OCI-LY3 (cell line): ENCODE measurements around the gene SCGB1C2.
"Not testable (repeated sequence)": the region's sequence is repeated elsewhere in the genome, so short reads cannot be mapped to it uniquely, and the experiment has no call there.

Experiments
- H2AFZ ChIP-seq: fragments of 200-600, 300-600 bp; shearing (Covaris generic); 2 replicates; pipeline ENCODE4 v1.6.0; 2014; ENCODE audit warnings: antibody characterized with exemption, low read depth, low read length
- H3K27ac ChIP-seq: fragments of 200-600, 300-600 bp; sonication (generic); 2 replicates; pipeline ENCODE4 v1.5.1; 2014; ENCODE audit warnings: mild to moderate bottlenecking, low read length, moderate library complexity, mixed read lengths
- H3K27me3 ChIP-seq: fragments of 200-600, 300-600 bp; sonication (generic); 2 replicates; pipeline ENCODE4 v1.6.1; 2014; ENCODE audit warnings: low read depth, low read length, mixed read lengths
- H3K36me3 ChIP-seq: fragments of 200-600, 300-600 bp; sonication (generic); replicated peaks from 2 replicates; pipeline ENCODE3; 2014; ENCODE audit warnings: low read depth, low read length, mixed read lengths
- H3K4me1 ChIP-seq: fragments of 300-600, 200-600 bp; sonication (generic); 2 replicates; pipeline ENCODE4 v1.6.1; 2014; ENCODE audit warnings: low read length, mixed read lengths
- H3K4me2 ChIP-seq: fragments of 200-600, 300-600 bp; sonication (generic); 2 replicates; pipeline ENCODE4 v1.6.1; 2014; ENCODE audit warnings: low read length, mixed read lengths
- H3K4me3 ChIP-seq: fragments of 300-600, 200-600 bp; sonication (generic); 2 replicates; pipeline ENCODE4 v1.5.1; 2014; ENCODE audit warnings: antibody characterized with exemption, mild to moderate bottlenecking, low read length, moderate library complexity
- H3K79me2 ChIP-seq: fragments of 300-600, 200-600 bp; shearing (Covaris generic); 2 replicates; pipeline ENCODE4 v1.6.1; 2014; ENCODE audit warnings: mild to moderate bottlenecking, low read length, mixed read lengths
- H3K9ac ChIP-seq: fragments of 300-600, 200-600 bp; shearing (Covaris generic); 2 replicates; pipeline ENCODE4 v1.6.0; 2014; ENCODE audit warnings: mild to moderate bottlenecking, low read length, moderate library complexity
- H3K9me3 ChIP-seq: fragments of 200-600, 300-600 bp; shearing (Covaris generic); 2 replicates; pipeline ENCODE4 v1.6.1; 2014; ENCODE audit warnings: low read length, mixed read lengths; ENCODE audit not compliant: insufficient read depth
- H4K20me1 ChIP-seq: fragments of 200-600, 300-600 bp; sonication (generic); 2 replicates; pipeline ENCODE4 v1.6.1; 2016; ENCODE audit warnings: low read length, mixed read lengths; ENCODE audit not compliant: insufficient read depth
- EZH2phosphoT487 ChIP-seq: fragments of 200-600 bp; shearing (Covaris generic); IDR thresholded peaks from 2 replicates; pipeline ENCODE4 v1.6.1; 2018; ENCODE audit warnings: antibody characterized with exemption, mixed run types, low read depth
- TF ChIP-seq, protein P1 (sequence below): fragments of 200-600, 300-600 bp; sonication (generic); IDR thresholded peaks from 2 replicates; pipeline ENCODE4 v1.5.1; 2014; ENCODE audit warnings: antibody characterized with exemption, low read length, low read depth

The SCGB1C2 gene

DNA sequence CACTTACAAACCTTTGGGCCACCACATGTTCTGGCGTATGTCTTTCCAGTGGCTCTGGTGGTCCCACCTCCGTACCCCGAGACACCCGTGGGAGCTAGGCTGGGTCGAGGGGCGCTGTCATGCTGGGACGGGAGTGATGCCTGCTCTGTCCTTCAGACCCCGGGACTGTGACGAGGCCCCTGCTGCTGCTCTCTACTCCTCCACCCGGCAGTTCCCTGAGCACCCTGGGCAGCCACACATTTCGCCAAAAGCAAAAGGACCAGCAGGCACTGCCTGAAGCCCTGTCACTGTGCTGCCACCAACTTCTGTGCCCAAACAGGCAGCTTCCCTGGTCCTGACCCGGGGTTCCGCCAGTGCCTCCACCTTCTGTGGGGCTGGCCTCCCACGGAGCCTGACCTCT, 28.6 kb downstream of the SCGB1C2 start:
- no peaks in the 10 kb centered on the region for H3K27me3 ChIP-seq
- H2AFZ ChIP-seq = no peak overlapping the region
- H3K27ac ChIP-seq = no peak overlapping the region
- no peak overlapping the region for H3K4me3 ChIP-seq
- H3K36me3 ChIP-seq = no peaks in the 10 kb centered on the region
- no peak overlapping the region for H3K4me2 ChIP-seq
- no peak for TF ChIP-seq EZH2phosphoT487
- TF ChIP-seq, protein P1, sequence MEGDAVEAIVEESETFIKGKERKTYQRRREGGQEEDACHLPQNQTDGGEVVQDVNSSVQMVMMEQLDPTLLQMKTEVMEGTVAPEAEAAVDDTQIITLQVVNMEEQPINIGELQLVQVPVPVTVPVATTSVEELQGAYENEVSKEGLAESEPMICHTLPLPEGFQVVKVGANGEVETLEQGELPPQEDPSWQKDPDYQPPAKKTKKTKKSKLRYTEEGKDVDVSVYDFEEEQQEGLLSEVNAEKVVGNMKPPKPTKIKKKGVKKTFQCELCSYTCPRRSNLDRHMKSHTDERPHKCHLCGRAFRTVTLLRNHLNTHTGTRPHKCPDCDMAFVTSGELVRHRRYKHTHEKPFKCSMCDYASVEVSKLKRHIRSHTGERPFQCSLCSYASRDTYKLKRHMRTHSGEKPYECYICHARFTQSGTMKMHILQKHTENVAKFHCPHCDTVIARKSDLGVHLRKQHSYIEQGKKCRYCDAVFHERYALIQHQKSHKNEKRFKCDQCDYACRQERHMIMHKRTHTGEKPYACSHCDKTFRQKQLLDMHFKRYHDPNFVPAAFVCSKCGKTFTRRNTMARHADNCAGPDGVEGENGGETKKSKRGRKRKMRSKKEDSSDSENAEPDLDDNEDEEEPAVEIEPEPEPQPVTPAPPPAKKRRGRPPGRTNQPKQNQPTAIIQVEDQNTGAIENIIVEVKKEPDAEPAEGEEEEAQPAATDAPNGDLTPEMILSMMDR = no peak
- H3K9ac ChIP-seq = no peak overlapping the region
- H3K79me2 ChIP-seq = no peaks in the 10 kb centered on the region
- H3K9me3 ChIP-seq = no peaks in the 10 kb centered on the region
- peaks cover 32% of the 10 kb centered on the region for H3K4me1 ChIP-seq
- H4K20me1 ChIP-seq = no peaks in the 10 kb centered on the region

DNA sequence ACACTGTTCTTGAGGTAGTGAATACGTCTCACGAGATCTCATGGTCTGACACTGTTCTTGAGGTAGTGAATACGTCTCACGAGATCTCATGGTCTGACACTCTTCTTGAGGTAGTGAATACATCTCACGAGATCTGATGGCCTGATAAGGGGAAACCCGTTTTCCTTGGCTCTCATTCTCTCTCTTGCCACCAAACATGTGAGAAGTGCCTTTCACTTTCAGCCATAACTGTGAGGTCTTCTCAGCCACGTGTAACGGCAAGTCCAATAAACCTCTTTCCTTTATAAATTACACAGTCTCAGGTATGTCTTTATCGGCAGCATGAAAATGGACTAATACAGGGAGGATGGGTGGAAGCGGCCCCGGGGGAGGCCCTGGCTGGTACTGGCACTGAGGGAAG, 31.2 kb downstream of the SCGB1C2 start:
- peaks cover 16% of the 10 kb centered on the region for H3K4me1 ChIP-seq
- not testable (repeated sequence) for H3K36me3 ChIP-seq, H3K9me3 ChIP-seq, H3K9ac ChIP-seq, H3K27me3 ChIP-seq, H3K79me2 ChIP-seq, H2AFZ ChIP-seq, H3K27ac ChIP-seq, H3K4me3 ChIP-seq, H3K4me2 ChIP-seq, H4K20me1 ChIP-seq

DNA sequence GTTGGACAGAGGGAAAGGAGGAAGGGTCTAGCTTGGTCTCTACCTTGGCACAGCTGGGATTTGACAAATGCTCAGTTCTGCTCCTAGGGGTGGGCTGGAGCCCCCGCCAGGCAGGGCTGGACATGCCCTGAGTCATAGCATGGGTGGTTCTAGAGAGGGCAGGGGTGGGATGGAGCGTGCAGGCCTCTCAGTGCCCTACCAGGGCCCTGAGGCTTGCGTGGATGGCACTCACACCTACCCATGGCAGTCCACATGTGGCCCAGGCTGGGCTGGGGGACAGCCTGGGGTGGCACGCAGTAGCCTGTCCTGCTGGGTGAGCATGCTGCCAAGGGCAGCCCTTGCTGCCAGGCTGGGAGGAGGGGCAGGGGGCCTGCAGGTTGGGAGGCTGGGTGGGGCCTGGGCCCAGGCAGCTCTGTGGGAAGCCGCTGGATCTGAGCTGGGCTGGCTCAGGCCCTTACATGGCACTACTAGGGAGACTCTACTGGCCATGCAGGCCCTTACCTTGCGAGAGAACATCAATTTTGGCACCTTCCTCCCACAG, 32.8 kb downstream of the SCGB1C2 start:
- H3K27ac ChIP-seq = no peak overlapping the region
- no peaks in the 10 kb centered on the region for H3K79me2 ChIP-seq
- peaks cover 7% of the 10 kb centered on the region; the same call in 1 of the 2 replicates for H3K4me1 ChIP-seq
- no peak overlapping the region for H3K4me2 ChIP-seq
- no peak overlapping the region for H3K9ac ChIP-seq
- no peak overlapping the region for H3K4me3 ChIP-seq
- H3K27me3 ChIP-seq = no peaks in the 10 kb centered on the region
- no peaks in the 10 kb centered on the region for H3K36me3 ChIP-seq
- no peaks in the 10 kb centered on the region for H4K20me1 ChIP-seq
- no peak overlapping the region for H2AFZ ChIP-seq
- H3K9me3 ChIP-seq = no peaks in the 10 kb centered on the region
- TF ChIP-seq, protein P1 = no peak
- TF ChIP-seq EZH2phosphoT487 = no peak

DNA sequence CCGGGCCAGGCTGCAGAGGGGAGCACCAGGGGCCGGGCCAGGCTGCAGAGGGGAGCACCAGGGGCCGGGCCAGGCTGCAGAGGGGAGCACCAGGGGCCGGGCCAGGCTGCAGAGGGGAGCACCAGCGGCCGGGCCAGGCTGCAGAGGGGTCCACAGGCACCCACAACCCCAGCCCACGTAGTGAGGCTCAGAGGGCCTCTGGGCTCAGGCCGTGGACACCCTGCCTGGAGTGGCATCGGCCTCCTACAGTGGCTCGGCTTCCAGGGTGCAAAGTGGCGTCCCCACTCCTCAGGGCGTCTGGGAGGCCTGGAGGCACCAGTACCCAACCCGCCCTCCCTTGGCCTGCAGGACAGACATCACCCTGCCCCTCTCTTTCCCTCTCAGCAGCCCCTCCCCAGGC, 34.5 kb downstream of the SCGB1C2 start:
- H3K4me3 ChIP-seq = no peak overlapping the region
- H3K27ac ChIP-seq = no peak overlapping the region
- no peaks in the 10 kb centered on the region for H3K27me3 ChIP-seq
- TF ChIP-seq, protein P1 = no peak
- no peak for TF ChIP-seq EZH2phosphoT487
- H4K20me1 ChIP-seq = no peaks in the 10 kb centered on the region
- no peaks in the 10 kb centered on the region for H3K36me3 ChIP-seq
- no peaks in the 10 kb centered on the region for H3K79me2 ChIP-seq
- H3K4me2 ChIP-seq = no peak overlapping the region
- no peaks in the 10 kb centered on the region for H3K9me3 ChIP-seq
- no peak overlapping the region for H2AFZ ChIP-seq
- H3K4me1 ChIP-seq = peaks cover 7% of the 10 kb centered on the region; the same call in 1 of the 2 replicates
- no peak overlapping the region for H3K9ac ChIP-seq
